HepG2 (cell line): ENCODE results near the gene ECD. TPM values are rescaled to one million over a fixed set of nuclear protein-coding genes. Genes with fewer than 3 reads are reported as not detected.

ENCODE experiments used
- CSRNP2 ChIP-seq: sonication (generic); formaldehyde crosslinking; conservative IDR thresholded peaks from 2 replicates; pipeline ENCODE4 v1.8.0; 2022; ENCODE audit warnings: low read depth, missing genetic modification reagents
- GATAD2A ChIP-seq: IDR thresholded peaks from 2 replicates; pipeline ENCODE4 v1.6.1; 2016
- IKZF5 ChIP-seq: IDR thresholded peaks from 2 replicates; pipeline ENCODE4 v1.6.1; 2018; ENCODE audit warnings: missing genetic modification reagents, mild to moderate bottlenecking, missing compliant biosample characterization
- KDM5B ChIP-seq: sonication (generic); formaldehyde crosslinking; IDR thresholded peaks from 2 replicates; pipeline ENCODE4 v1.4.0; 2020; ENCODE audit warnings: missing genetic modification reagents, mild to moderate bottlenecking, borderline replicate concordance
- MATR3 ChIP-seq: sonication (generic); formaldehyde crosslinking; IDR thresholded peaks from 2 replicates; pipeline ENCODE4 v1.4.0; 2020; ENCODE audit warnings: missing genetic modification reagents
- NCOR1 ChIP-seq: fragments of 200-600 bp; sonication (generic); IDR thresholded peaks from 2 replicates; pipeline ENCODE4 v1.7.0; 2017; ENCODE audit warnings: antibody characterized with exemption, low read length, borderline replicate concordance
- NR2F2 ChIP-seq: IDR thresholded peaks from 2 replicates; pipeline ENCODE4 v1.6.1; 2012; ENCODE audit warnings: low read depth, inconsistent platforms, borderline replicate concordance
- SAFB2 ChIP-seq: sonication (generic); formaldehyde crosslinking; IDR thresholded peaks from 2 replicates; pipeline ENCODE4 v1.5.1; 2020; ENCODE audit warnings: missing genetic modification reagents, low read depth, mild to moderate bottlenecking, borderline replicate concordance
- SIX1 ChIP-seq: sonication (generic); formaldehyde crosslinking; IDR thresholded peaks from 2 replicates; pipeline ENCODE4 v1.4.0; 2020; ENCODE audit warnings: missing genetic modification reagents, borderline replicate concordance
- SP4 ChIP-seq: sonication (generic); formaldehyde crosslinking; IDR thresholded peaks from 2 replicates; pipeline ENCODE4 v1.8.1; 2023; ENCODE audit warnings: mild to moderate bottlenecking, missing genetic modification reagents
- SRSF9 ChIP-seq: fragments of 200-400 bp; formaldehyde crosslinking; IDR thresholded peaks from 2 replicates; pipeline ENCODE4 v1.6.1; 2018; ENCODE audit warnings: borderline replicate concordance, mild to moderate bottlenecking, low read depth, low read length; ENCODE audit not compliant: insufficient read depth, poor library complexity, severe bottlenecking
- ZBTB20 ChIP-seq: sonication (generic); formaldehyde crosslinking; IDR thresholded peaks from 2 replicates; pipeline ENCODE4 v1.8.1; 2023; ENCODE audit warnings: missing genetic modification reagents, low read depth, mild to moderate bottlenecking, borderline replicate concordance
- ZFP90 ChIP-seq: sonication (generic); formaldehyde crosslinking; IDR thresholded peaks from 2 replicates; pipeline ENCODE4 v1.8.0; 2022; ENCODE audit warnings: missing genetic modification reagents, mild to moderate bottlenecking, inconsistent platforms, borderline replicate concordance
- ZFP91 ChIP-seq: sonication (generic); formaldehyde crosslinking; IDR thresholded peaks from 2 replicates; pipeline ENCODE4 v1.9.0; 2022; ENCODE audit warnings: missing genetic modification reagents, mild to moderate bottlenecking, borderline replicate concordance
- ZNF207 ChIP-seq: fragments of 450-650 bp; IDR thresholded peaks from 2 replicates; pipeline ENCODE4 v1.6.1; 2016; ENCODE audit warnings: antibody characterized with exemption, borderline replicate concordance
- ZNF367 ChIP-seq: sonication (generic); formaldehyde crosslinking; IDR thresholded peaks from 2 replicates; pipeline ENCODE4 v1.4.0; 2020; ENCODE audit warnings: missing genetic modification reagents, borderline replicate concordance
- ZNF512B ChIP-seq: sonication (generic); formaldehyde crosslinking; IDR thresholded peaks from 2 replicates; pipeline ENCODE4 v1.5.1; 2020; ENCODE audit warnings: missing genetic modification reagents, mild to moderate bottlenecking, borderline replicate concordance
- ZNF639 ChIP-seq: conservative IDR thresholded peaks from 2 replicates; pipeline ENCODE4 v1.6.1; 2018; ENCODE audit warnings: missing genetic modification reagents
- ZNF709 ChIP-seq: sonication (generic); formaldehyde crosslinking; IDR thresholded peaks from 2 replicates; pipeline ENCODE4 v1.5.0; 2020; ENCODE audit warnings: mild to moderate bottlenecking, missing genetic modification reagents
- polyA plus RNA-seq, 8 experiments: library from polyadenylated mRNA; depleted of rRNA in 3 of 8; stranded (reverse) in 7 of 8; unstranded in 1 of 8; fragments of >200 nt; fragmentation: Illumina TruSeq in 4 of 8; extraction: Trizol in 4 of 8; gene quantifications; 2 replicates each; pipeline versions ENCODE4 v1.2.1 to v1.2.3, GENCODE V29; 2011 to 2016; ENCODE audit warnings: low read depth in 4 of 8, missing spikeins in 1 of 8, mixed read lengths in 1 of 8; ENCODE audit not compliant: insufficient read depth in 1 of 8
- total RNA-seq, 5 experiments: library from RNA; depleted of rRNA; stranded (reverse); fragments of >200 nt; fragmentation: Illumina TruSeq; extraction: Trizol; gene quantifications; 2 replicates each; pipeline ENCODE4 v1.2.3, GENCODE V29; 2016; ENCODE audit warnings: low read depth in 1 of 5

Gene ECD
- total and polyA plus RNA-seq, 2 of the 13 experiments (the other 11 are each of a cell fraction or from before 2014, with no cell fraction given): 21.5 to 27.6 TPM

- TF ChIP-seq ZFP91 (peak; percentile 95), SIX1 (CRISPR knock-in tag) (no peak; the same call in 1 of the 2 replicates), CSRNP2 (no peak), IKZF5 (CRISPR knock-in tag) (peak; percentile 94), NCOR1 (no peak), ZNF709 (CRISPR knock-in tag) (peak; percentile 85; the same call in 1 of the 2 replicates), SRSF9 (no peak), KDM5B (peak; percentile 86; the same call in 1 of the 2 replicates), MATR3 (no peak), ZNF639 (no peak), SP4 (CRISPR knock-in tag) (peak; percentile 60; the same call in 1 of the 2 replicates), NR2F2 (no peak; the same call in 1 of the 2 replicates), GATAD2A (CRISPR knock-in tag) (peak; percentile 98), SAFB2 (peak; percentile 95; the same call in 1 of the 2 replicates), ZNF512B (CRISPR knock-in tag) (peak; percentile 77; the same call in 1 of the 2 replicates), ZBTB20 (CRISPR knock-in tag) (peak; percentile 68), ZNF367 (0 out of 2 replicates have a peak, but pooled peaks have one; percentile 29), ZNF207 (no peak), ZFP90 (peak; percentile 89)
Observed at GRCh38 chr10:73096449-73097304, 71.1 kb downstream of the ECD start, which contains the start of gene P4HA1 (continued).
